SU-DHL-6 (cell line): ENCODE results near the gene BPIFB4.

Experiments used
- CTCF ChIP-seq: fragments of 200-600 bp; sonication (generic); IDR thresholded peaks from one replicate; pipeline ENCODE4 v1.5.1; 2017; ENCODE audit warnings: antibody characterized with exemption, mild to moderate bottlenecking, low read length, moderate library complexity; ENCODE audit not compliant: insufficient read depth, poor library complexity, severe bottlenecking
- EZH2phosphoT487 ChIP-seq: fragments of 200-600 bp; sonication (generic), shearing (Covaris generic); conservative IDR thresholded peaks from 2 replicates; pipeline ENCODE4 v1.6.1; 2018; ENCODE audit warnings: mild to moderate bottlenecking, antibody characterized with exemption, low read length, moderate library complexity, mixed read lengths

DNA sequence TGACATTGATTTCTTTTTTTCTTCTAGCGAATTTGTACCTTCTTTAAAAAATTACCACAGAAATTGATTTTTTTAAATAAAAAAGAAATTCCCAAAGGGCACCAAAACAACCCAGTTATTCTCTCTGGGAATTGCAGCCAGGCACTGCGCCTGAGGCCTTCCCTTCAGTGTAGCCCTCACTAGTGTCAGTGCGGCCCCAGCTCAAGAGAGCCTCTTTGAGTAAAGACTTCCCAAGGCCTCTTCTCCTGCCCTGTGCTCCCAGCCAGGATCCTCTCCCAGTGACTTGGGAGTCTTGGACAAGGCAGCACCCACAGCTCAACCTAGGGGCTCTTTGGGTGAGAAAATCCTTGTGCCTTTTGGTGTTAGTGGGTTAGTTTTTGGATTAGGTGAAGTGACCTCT lies 41.5 kb downstream of the BPIFB4 start:
- no peak for TF ChIP-seq CTCF
- no peak for TF ChIP-seq EZH2phosphoT487
